Adrenal gland (tissue), 5 donors: ENCODE measurements around the gene MUC20.

Experiments used
- CTCF ChIP-seq, 6 experiments: fragments of 450-650 bp in 4 of 6; fragments of 200-600 bp in 2 of 6; sonication (generic) in 1 of 6; IDR thresholded peaks; 1 replicate in 5 of 6; 2 replicates in 1 of 6; pipeline versions ENCODE4 v1.5.1 to v1.8.0; 2016 to 2021; ENCODE audit warnings: antibody characterized with exemption in 6 of 6, mild to moderate bottlenecking in 2 of 6, moderate library complexity in 1 of 6
- POLR2A ChIP-seq, 2 donors: fragments of 450-650 bp; IDR thresholded peaks; one replicate each; pipeline ENCODE4 v1.6.1; 2017; ENCODE audit warnings: antibody characterized with exemption in 2 of 2, mild to moderate bottlenecking in 2 of 2, moderate library complexity in 1 of 2
- donor health status: DM: no; HTN: no; CAD: no.

GRCh38 chr3:195754906-195755305 lies 34.1 kb downstream of the MUC20 start:
- TF ChIP-seq CTCF (IDR thresholded peaks at IDR 0.05), result no peak
- no peak for TF ChIP-seq POLR2A (IDR thresholded peaks at IDR 0.05)
